ENCODE data around the gene KPNA1.

DNA sequence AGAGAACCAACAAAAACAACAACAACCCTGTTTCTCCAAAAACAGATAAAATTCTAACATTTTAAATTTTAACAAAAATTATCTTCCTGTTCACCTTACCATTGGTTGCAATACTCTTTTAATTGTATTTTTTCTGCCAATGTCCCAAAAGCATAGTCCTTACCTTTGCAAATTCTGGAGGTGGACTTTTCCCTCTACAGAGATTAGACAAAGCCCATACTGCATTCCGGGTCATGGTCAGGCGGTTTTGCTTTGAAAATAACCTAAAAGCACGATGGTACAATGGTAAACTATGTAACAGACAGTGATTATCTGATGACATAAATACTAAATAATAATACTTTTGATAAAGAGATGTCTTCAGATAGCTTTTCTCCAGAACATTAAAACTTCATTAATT, 63.4 kb downstream of the KPNA1 start:
- TF ChIP-seq, protein P1, sequence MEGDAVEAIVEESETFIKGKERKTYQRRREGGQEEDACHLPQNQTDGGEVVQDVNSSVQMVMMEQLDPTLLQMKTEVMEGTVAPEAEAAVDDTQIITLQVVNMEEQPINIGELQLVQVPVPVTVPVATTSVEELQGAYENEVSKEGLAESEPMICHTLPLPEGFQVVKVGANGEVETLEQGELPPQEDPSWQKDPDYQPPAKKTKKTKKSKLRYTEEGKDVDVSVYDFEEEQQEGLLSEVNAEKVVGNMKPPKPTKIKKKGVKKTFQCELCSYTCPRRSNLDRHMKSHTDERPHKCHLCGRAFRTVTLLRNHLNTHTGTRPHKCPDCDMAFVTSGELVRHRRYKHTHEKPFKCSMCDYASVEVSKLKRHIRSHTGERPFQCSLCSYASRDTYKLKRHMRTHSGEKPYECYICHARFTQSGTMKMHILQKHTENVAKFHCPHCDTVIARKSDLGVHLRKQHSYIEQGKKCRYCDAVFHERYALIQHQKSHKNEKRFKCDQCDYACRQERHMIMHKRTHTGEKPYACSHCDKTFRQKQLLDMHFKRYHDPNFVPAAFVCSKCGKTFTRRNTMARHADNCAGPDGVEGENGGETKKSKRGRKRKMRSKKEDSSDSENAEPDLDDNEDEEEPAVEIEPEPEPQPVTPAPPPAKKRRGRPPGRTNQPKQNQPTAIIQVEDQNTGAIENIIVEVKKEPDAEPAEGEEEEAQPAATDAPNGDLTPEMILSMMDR (IDR thresholded peaks at IDR 0.05; ENCODE audit: low read depth, low read length): no peak
- no peak for TF ChIP-seq EZH2phosphoT487 (IDR thresholded peaks at IDR 0.05; ENCODE audit: low read depth)
